ENCODE data around the gene BFSP2.

BFSP2 gene

GRCh38 chr3:133414021-133414392 lies 14.2 kb downstream of the BFSP2 start:
- ChIA-PET POLR2A (no interaction called here), CTCF (interaction anchor here (1.2 to 4.3 kb wide), 3 partner anchors 11 to 682 kb away, joined by 5 to 29 read pairs (median 10); no protein-coding TSS in a partner anchor)
- no peak for DNase-seq (ENCODE audit: low read depth, low spot score)
- H3K4me3 ChIP-seq (ENCODE audit: low read depth, low read length) = no peak overlapping the region
- TF ChIP-seq CTCF (IDR thresholded peaks at IDR 0.05; ENCODE audit: insufficient read depth, low read length, missing control alignments) = no peak

GRCh38 chr3:133418361-133418760 lies 18.5 kb downstream of the BFSP2 start:
- no peak overlapping the region for H3K4me3 ChIP-seq (ENCODE audit: low read depth, low read length)
- ChIA-PET CTCF (no interaction called here), POLR2A (no interaction called here)
- no peak for TF ChIP-seq CTCF (IDR thresholded peaks at IDR 0.05; ENCODE audit: insufficient read depth, low read length, missing control alignments)
- DNase-seq (ENCODE audit: low read depth, low spot score) = no peak

GRCh38 chr3:133419151-133419909 lies 19.5 kb downstream of the BFSP2 start:
- POLR2A ChIA-PET = no interaction called here
- no peak overlapping the region for H3K4me3 ChIP-seq (ENCODE audit: low read depth, low read length)
- no peak for TF ChIP-seq CTCF (IDR thresholded peaks at IDR 0.05; ENCODE audit: insufficient read depth, low read length, missing control alignments)
- DNase-seq (ENCODE audit: low read depth, low spot score) = no peak
- CTCF ChIA-PET = interaction anchor here (5.7 to 9.6 kb wide), 2 partner anchors 378 to 687 kb away, joined by 44 to 104 read pairs; no protein-coding TSS in a partner anchor

- H3K4me3 ChIP-seq (ENCODE audit: low read depth, low read length) = no peak overlapping the region
- no peak for TF ChIP-seq CTCF (IDR thresholded peaks at IDR 0.05; ENCODE audit: insufficient read depth, low read length, missing control alignments)
- ChIA-PET CTCF (interaction anchor here (0.6 to 9.6 kb wide), 13 partner anchors 7 to 698 kb away, joined by 3 to 104 read pairs (median 7); no protein-coding TSS in a partner anchor), POLR2A (no interaction called here)
- DNase-seq (ENCODE audit: low read depth, low spot score) = no peak
Observed at GRCh38 chr3:133424937-133425869, 25.3 kb downstream of the BFSP2 start.

- ChIA-PET CTCF (interaction anchor here (2.0 to 9.6 kb wide), 4 partner anchors 14 to 698 kb away, joined by 13 to 104 read pairs (median 48); no protein-coding TSS in a partner anchor), POLR2A (no interaction called here)
- H3K4me3 ChIP-seq (ENCODE audit: low read depth, low read length) = no peak overlapping the region
- TF ChIP-seq CTCF (IDR thresholded peaks at IDR 0.05; ENCODE audit: insufficient read depth, low read length, missing control alignments) = no peak
- DNase-seq (ENCODE audit: low read depth, low spot score) = no peak
Observed at GRCh38 chr3:133425898-133426297, 26.0 kb downstream of the BFSP2 start.

GRCh38 chr3:133426721-133427120 lies 26.9 kb downstream of the BFSP2 start:
- no peak for TF ChIP-seq CTCF (IDR thresholded peaks at IDR 0.05; ENCODE audit: insufficient read depth, low read length, missing control alignments)
- ChIA-PET POLR2A (no interaction called here), CTCF (interaction anchor here (2.0 to 9.6 kb wide), 4 partner anchors 15 to 699 kb away, joined by 13 to 104 read pairs (median 48); no protein-coding TSS in a partner anchor)
- peak; percentile 64 for DNase-seq (ENCODE audit: low read depth, low spot score)
- no peak overlapping the region for H3K4me3 ChIP-seq (ENCODE audit: low read depth, low read length)
